ENCODE data around the gene KCNH3. TPM values are rescaled to one million over a fixed set of nuclear protein-coding genes. Genes with fewer than 3 reads are reported as not detected.

The KCNH3 gene
- total RNA-seq, 1 donor from 2014 or later = 2.3 TPM

- Histone ChIP-seq H3K4me1 (no peaks in the 10 kb centered on the region), H3K27me3 (ENCODE audit: low read depth) (no peaks in the 10 kb centered on the region), H3K9me3 (no peaks in the 10 kb centered on the region), H3K4me3 (no peak overlapping the region), H3K36me3 (peaks cover 25% of the 10 kb centered on the region), H3K27ac (no peak overlapping the region)
- DNase-seq (no peak), ATAC-seq (no peak)
- TF ChIP-seq CTCF (IDR thresholded peaks at IDR 0.05) = no peak
- intact Hi-C loops (cut with DNase I) = no loop called here
Measured at GRCh38 chr12:49493900-49494299, 44.9 kb upstream of the KCNH3 start.

GRCh38 chr12:49496417-49497360, 42.1 kb upstream of the KCNH3 start:
- ATAC-seq = no peak

DNA sequence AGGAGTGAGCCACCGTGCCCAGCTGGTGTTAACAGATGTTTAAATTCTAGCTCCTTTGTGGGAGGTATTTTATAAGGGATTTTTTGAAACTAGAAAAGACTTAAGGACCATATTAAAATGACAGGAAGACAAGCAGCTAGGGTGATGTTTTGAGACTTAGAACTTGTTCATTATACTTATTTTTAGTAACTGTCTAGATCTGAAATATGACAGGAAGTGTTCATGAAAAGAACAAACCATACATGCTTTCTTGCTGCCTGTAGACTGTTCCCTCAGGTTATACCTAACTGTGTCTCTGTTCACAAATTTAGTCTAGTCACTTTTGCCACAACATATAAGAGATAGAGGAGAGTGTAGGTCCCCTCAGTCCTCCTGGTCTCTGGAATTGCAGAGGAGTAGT, 36.9 kb upstream of the KCNH3 start:
- ATAC-seq (no peak), DNase-seq (no peak)
- no peaks in the 10 kb centered on the region for H3K9me3 ChIP-seq
- no peaks in the 10 kb centered on the region for H3K4me1 ChIP-seq
- intact Hi-C loops (cut with DNase I) = no loop called here
- no peak overlapping the region for H3K4me3 ChIP-seq
- no peak for TF ChIP-seq CTCF (IDR thresholded peaks at IDR 0.05)
- peaks cover 24% of the 10 kb centered on the region for H3K36me3 ChIP-seq
- no peak overlapping the region for H3K27ac ChIP-seq
- no peaks in the 10 kb centered on the region for H3K27me3 ChIP-seq (ENCODE audit: low read depth)

More at GRCh38 chr12:49496417-49497360, 42.1 kb upstream of the KCNH3 start:
- H3K36me3 ChIP-seq = peaks cover 32% of the 10 kb centered on the region
- no peaks in the 10 kb centered on the region for H3K27me3 ChIP-seq (ENCODE audit: low read depth)
- H3K27ac ChIP-seq = no peak overlapping the region
- no peaks in the 10 kb centered on the region for H3K4me1 ChIP-seq
- no peak overlapping the region for H3K4me3 ChIP-seq
- TF ChIP-seq CTCF (IDR thresholded peaks at IDR 0.05) = no peak
- DNase-seq = no peak
- intact Hi-C loops (cut with DNase I) = no loop called here
- no peaks in the 10 kb centered on the region for H3K9me3 ChIP-seq

DNA sequence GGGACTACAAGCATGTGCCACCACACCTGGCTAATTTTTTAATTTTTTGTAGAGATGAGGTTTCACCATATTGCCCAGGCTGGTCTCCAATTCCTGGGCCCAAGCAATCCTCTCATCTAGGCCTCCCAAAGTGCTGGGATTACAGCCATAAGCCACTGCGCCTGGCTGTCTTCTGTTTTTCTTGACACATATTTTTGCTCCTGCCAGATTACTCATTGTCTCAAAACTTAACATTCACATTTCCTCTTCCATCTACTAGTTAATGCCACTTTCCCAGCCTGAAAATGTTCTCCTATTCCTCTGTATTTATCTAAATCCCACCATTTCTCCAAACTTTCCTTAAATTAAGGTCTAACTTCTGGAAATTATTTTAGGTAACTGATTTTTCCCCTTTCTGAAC, 36.2 kb upstream of the KCNH3 start:
- Histone ChIP-seq H3K27me3 (ENCODE audit: low read depth) (no peaks in the 10 kb centered on the region), H3K4me1 (no peaks in the 10 kb centered on the region), H3K36me3 (peaks cover 17% of the 10 kb centered on the region), H3K4me3 (no peak overlapping the region), H3K27ac (no peak overlapping the region), H3K9me3 (no peaks in the 10 kb centered on the region)
- no peak for TF ChIP-seq CTCF (IDR thresholded peaks at IDR 0.05)
- ATAC-seq (no peak), DNase-seq (no peak)
- intact Hi-C loops (cut with DNase I) = no loop called here

DNA sequence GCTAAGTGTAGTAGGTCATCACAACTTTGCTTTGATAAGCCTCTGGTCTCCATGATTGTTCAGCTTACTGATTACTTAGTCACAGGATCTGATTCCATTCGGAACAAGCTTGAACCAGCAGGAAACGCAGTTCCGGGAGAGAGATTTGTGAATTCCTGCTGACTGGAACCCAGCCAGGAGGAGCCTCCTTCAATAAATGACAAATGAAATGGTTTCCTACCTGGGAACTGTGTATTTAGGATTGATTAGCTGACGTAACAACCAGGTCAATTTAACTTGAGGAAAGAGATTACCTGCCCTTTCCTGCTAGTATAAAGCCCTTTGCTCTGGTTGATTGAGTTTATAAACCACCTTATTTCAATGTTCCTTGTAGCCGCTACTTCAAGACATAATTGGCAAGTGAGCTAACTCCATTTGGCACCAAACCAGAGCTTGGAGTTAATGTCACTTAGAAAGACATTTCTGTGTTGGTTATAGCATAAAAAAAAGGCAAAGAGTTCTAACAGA, 35.1 kb upstream of the KCNH3 start:
- H3K4me3 ChIP-seq = no peak overlapping the region
- DNase-seq (no peak), ATAC-seq (no peak)
- H3K27me3 ChIP-seq (ENCODE audit: low read depth) = no peaks in the 10 kb centered on the region
- intact Hi-C loops (cut with DNase I) = no loop called here
- H3K9me3 ChIP-seq = no peaks in the 10 kb centered on the region
- H3K36me3 ChIP-seq = peaks cover 17% of the 10 kb centered on the region
- TF ChIP-seq CTCF (IDR thresholded peaks at IDR 0.05) = no peak
- no peaks in the 10 kb centered on the region for H3K4me1 ChIP-seq
- no peak overlapping the region for H3K27ac ChIP-seq
